Activated B cell treated with CpG ODN at 0.5 μM for 24 hours (primary cell): ENCODE measurements around the gene AK6. TPM values are rescaled to one million over a fixed set of nuclear protein-coding genes. Genes with fewer than 3 reads are reported as not detected.

Source experiments
- ATAC-seq: fragments of 200-7000 bp; cut with Tn5 transposase; one replicate; pipeline ENCODE4 v1.10.0; 2021; ENCODE audit warnings: low read depth, mild to moderate bottlenecking, moderate library complexity
- CTCF ChIA-PET: fragments of 350-600 bp; sonication (Branson Sonifier 250); formaldehyde crosslinking; loops from one replicate; lab custom pipeline; 2021; ENCODE audit warnings: antibody characterized with exemption; lab: Charles Lee
- POLR2A ChIA-PET: fragments of 350-600 bp; sonication (Branson Sonifier 250); formaldehyde crosslinking; loops from one replicate; lab custom pipeline; 2021; ENCODE audit warnings: antibody characterized with exemption; lab: Charles Lee
- DNase-seq: peaks from one replicate; pipeline ENCODE4 v3.0.0; 2022
- H3K27ac Mint-ChIP-seq: one replicate; pipeline ENCODE4 v1.8.0; 2020; ENCODE audit warnings: mixed read lengths
- H3K27me3 Mint-ChIP-seq: one replicate; pipeline ENCODE4 v1.8.0; 2021; ENCODE audit warnings: mixed read lengths
- H3K36me3 Mint-ChIP-seq: one replicate; pipeline ENCODE4 v1.8.0; 2021; ENCODE audit warnings: low read depth, mixed read lengths
- H3K4me1 Mint-ChIP-seq: one replicate; pipeline ENCODE4 v1.8.0; 2021; ENCODE audit warnings: mixed read lengths
- H3K4me3 Mint-ChIP-seq: one replicate; pipeline ENCODE4 v1.8.0; 2020; ENCODE audit warnings: mild to moderate bottlenecking, mixed read lengths
- H3K9me3 Mint-ChIP-seq: one replicate; pipeline ENCODE4 v1.8.0; 2020; ENCODE audit warnings: mixed read lengths
- intact Hi-C: fragments of 100-400 bp; cut with micrococcal nuclease; formaldehyde crosslinking; loops from one replicate; pipeline ENCODE4 v1.15.1; 2024
- total RNA-seq: library from RNA; stranded (reverse); gene quantifications from 2 replicates; pipeline ENCODE4 v1.2.3, GENCODE V29; 2022
- TF ChIP-seq, protein P1 (sequence below): fragments of 200-600 bp; IDR thresholded peaks from one replicate; pipeline ENCODE4 v1.8.0; 2022; ENCODE audit warnings: antibody characterized with exemption, mild to moderate bottlenecking

The AK6 gene
- total RNA-seq, 1 donor from 2014 or later, result 38.6 TPM

DNA sequence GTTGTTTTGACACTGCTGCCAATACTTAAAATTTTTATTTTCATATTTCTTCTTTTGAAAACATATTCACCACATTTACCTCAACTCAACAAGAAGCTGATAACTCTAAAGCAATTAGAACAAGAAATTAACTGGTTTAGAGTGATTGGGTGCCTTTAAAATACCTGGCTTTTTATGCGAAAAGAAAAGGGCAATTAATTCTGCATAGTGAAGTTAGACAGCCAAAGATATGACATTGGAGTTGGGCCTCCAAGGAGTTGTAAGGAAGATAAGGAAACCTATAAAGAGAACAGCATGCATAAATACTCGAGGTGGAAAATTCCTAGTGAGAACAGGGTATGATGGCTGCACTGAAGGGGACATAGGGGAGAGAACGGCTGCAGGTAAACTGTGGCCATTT, 9.6 kb downstream of the AK6 start:
- CTCF ChIA-PET, result no interaction called here
- intact Hi-C loops, result no loop called here

DNA sequence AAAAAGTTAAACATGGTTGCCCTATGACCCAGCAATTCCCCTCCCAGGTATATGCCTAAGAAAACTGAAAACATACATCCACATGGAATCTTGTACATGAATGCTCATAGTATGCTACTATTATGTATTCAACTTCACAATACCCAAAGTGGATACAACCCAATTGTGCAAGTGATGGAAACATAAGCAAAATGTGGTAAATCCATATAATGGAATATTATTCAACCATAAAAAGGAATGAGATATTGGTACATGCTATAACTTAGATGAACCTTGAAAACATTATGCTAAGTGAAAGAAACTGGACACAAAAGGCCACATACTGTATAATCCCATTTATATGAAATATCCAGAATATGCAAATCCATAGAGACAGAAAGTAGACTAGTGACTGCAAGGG, 18.7 kb downstream of the AK6 start:
- CTCF ChIA-PET, result no interaction called here
- no peak overlapping the region for H3K27ac Mint-ChIP-seq

More for the DNA sequence above, 9.6 kb downstream of the AK6 start:
- Mint-ChIP-seq H3K36me3 (peaks cover 56% of the 10 kb centered on the region), H3K27me3 (no peaks in the 10 kb centered on the region), H3K9me3 (no peaks in the 10 kb centered on the region), H3K27ac (no peak overlapping the region), H3K4me3 (no peak overlapping the region), H3K4me1 (peaks cover 12% of the 10 kb centered on the region)
- POLR2A ChIA-PET, result no interaction called here
- TF ChIP-seq, protein P1, sequence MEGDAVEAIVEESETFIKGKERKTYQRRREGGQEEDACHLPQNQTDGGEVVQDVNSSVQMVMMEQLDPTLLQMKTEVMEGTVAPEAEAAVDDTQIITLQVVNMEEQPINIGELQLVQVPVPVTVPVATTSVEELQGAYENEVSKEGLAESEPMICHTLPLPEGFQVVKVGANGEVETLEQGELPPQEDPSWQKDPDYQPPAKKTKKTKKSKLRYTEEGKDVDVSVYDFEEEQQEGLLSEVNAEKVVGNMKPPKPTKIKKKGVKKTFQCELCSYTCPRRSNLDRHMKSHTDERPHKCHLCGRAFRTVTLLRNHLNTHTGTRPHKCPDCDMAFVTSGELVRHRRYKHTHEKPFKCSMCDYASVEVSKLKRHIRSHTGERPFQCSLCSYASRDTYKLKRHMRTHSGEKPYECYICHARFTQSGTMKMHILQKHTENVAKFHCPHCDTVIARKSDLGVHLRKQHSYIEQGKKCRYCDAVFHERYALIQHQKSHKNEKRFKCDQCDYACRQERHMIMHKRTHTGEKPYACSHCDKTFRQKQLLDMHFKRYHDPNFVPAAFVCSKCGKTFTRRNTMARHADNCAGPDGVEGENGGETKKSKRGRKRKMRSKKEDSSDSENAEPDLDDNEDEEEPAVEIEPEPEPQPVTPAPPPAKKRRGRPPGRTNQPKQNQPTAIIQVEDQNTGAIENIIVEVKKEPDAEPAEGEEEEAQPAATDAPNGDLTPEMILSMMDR, result no peak
- DNase-seq, result no peak
- ATAC-seq, result no peak

DNA sequence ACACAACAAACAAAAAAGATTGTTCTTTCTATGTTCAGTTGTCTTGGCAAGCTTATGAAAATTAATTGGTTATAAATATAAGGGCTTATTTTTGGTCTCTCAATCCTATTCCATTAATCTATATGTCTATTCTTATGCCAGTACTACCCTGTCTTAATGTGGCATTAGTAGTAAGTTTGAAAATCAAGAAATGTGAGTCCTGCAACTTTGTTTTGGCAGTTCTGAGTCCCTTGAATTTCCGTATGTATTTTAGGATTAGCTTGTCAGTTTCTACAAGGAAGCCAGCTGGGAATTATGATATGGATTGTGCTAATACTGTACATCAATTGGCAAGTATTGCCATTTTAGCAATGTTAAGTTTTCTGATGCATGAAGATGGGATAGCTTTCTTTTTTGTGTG, 26.2 kb downstream of the AK6 start:
- intact Hi-C loops, result no loop called here
- Mint-ChIP-seq H3K27ac (no peak overlapping the region), H3K36me3 (no peaks in the 10 kb centered on the region), H3K4me1 (no peaks in the 10 kb centered on the region), H3K27me3 (no peaks in the 10 kb centered on the region), H3K9me3 (no peaks in the 10 kb centered on the region), H3K4me3 (no peak overlapping the region)
- no peak for ATAC-seq
- DNase-seq, result no peak
- POLR2A ChIA-PET, result no interaction called here
- TF ChIP-seq, protein P1, result no peak
- CTCF ChIA-PET, result no interaction called here

More for the DNA sequence above, 18.7 kb downstream of the AK6 start:
- intact Hi-C loops, result no loop called here
- H3K36me3 Mint-ChIP-seq, result peaks cover 41% of the 10 kb centered on the region
- DNase-seq, result no peak
- no peaks in the 10 kb centered on the region for H3K4me1 Mint-ChIP-seq
- H3K4me3 Mint-ChIP-seq, result no peak overlapping the region
- TF ChIP-seq, protein P1, result no peak
- no peak for ATAC-seq
- POLR2A ChIA-PET, result no interaction called here
- H3K27me3 Mint-ChIP-seq, result no peaks in the 10 kb centered on the region
- H3K9me3 Mint-ChIP-seq, result no peaks in the 10 kb centered on the region

DNA sequence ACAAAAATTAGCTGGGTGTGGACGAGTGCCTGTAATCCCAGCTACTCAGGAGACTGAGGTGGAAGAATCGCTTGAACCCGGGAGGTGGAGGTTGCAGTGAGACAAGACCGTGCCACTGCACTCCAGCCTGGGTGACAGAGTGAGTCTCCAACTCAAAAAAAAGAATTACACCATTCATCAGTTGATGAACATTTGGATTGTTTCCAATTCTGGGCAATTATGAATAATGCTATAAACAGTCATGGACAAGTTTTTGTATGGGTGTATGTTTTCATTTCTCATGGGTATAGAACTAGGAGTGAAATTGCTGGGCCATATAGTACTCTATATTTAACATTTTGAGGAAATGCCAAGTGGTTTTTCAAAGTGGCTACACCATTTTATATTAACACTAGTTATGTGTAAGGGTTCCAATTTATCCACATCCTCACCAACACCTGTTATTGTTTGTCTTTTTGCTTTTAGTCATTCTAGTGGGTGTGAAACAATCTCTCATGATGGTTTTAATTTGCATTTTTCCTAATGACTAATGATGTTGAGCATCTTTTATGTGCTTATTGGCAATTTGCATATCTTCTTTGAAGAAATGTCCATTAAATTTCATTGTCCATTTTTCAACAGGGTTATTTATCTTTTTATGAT, 27.7 kb downstream of the AK6 start:
- DNase-seq (no peak), ATAC-seq (no peak)
- Mint-ChIP-seq H3K36me3 (no peaks in the 10 kb centered on the region), H3K9me3 (no peaks in the 10 kb centered on the region), H3K27ac (no peak overlapping the region), H3K27me3 (no peaks in the 10 kb centered on the region), H3K4me3 (no peak overlapping the region), H3K4me1 (no peaks in the 10 kb centered on the region)
- intact Hi-C loops, result no loop called here
- CTCF ChIA-PET, result no interaction called here
- POLR2A ChIA-PET, result no interaction called here
- TF ChIP-seq, protein P1, result no peak

DNA sequence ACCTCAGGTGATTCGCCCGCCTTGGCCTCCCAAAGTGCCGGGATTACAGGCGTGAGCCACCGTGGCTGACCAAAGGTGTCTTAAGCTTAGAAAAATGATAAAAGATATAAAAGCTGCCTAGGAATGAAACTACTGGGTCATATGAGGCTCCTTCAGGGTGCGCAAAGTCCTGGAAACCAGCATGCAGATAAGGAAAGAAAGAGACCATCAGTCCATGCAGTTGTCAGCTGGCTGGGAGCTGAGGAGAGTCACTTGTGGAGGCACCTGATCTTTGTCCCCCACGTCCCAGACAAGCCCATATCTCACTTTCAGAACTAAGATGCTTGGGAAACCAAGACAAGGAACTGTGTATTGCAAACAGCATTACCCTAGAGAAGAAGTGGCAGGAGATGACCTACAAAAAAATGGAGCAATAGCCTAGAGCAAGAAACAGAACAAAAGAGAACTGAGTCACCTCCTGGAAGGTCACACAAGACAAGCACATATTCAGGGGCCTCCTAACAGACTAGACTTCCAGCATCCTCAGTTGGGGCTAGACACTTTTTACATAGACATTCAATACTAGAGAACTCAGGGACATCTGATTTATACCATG, 33.9 kb downstream of the AK6 start:
- Mint-ChIP-seq H3K27me3 (no peaks in the 10 kb centered on the region), H3K4me1 (peaks cover 25% of the 10 kb centered on the region), H3K9me3 (no peaks in the 10 kb centered on the region), H3K36me3 (peaks cover 4% of the 10 kb centered on the region), H3K27ac (no peak overlapping the region), H3K4me3 (no peak overlapping the region)
- DNase-seq, result no peak
- intact Hi-C loops, result loop anchor here (10.0 kb wide), 1 partner anchor 1051 kb away; no protein-coding TSS in a partner anchor
- TF ChIP-seq, protein P1, result no peak
- ChIA-PET POLR2A (interaction anchor here (0.6 to 2.2 kb wide), 5 partner anchors 13 to 242 kb away, joined by 3 to 12 read pairs (median 3); partner anchors contain the start of genes CDK7 and SLC30A5), CTCF (interaction anchor here (1.6 to 3.2 kb wide), 3 partner anchors 12 to 292 kb away, joined by 5 to 28 read pairs (median 5); partner anchors contain the start of gene SLC30A5)
- ATAC-seq, result no peak
